HG02870 (cell line): ENCODE data around the gene WRAP73.

Experiments
- ATAC-seq: cut with Tn5 transposase; IDR thresholded peaks from one replicate; pipeline ENCODE4 v1.9.1; 2021; ENCODE audit warnings: mild to moderate bottlenecking, moderate library complexity; ENCODE audit not compliant: unreplicated experiment

The WRAP73 gene

DNA sequence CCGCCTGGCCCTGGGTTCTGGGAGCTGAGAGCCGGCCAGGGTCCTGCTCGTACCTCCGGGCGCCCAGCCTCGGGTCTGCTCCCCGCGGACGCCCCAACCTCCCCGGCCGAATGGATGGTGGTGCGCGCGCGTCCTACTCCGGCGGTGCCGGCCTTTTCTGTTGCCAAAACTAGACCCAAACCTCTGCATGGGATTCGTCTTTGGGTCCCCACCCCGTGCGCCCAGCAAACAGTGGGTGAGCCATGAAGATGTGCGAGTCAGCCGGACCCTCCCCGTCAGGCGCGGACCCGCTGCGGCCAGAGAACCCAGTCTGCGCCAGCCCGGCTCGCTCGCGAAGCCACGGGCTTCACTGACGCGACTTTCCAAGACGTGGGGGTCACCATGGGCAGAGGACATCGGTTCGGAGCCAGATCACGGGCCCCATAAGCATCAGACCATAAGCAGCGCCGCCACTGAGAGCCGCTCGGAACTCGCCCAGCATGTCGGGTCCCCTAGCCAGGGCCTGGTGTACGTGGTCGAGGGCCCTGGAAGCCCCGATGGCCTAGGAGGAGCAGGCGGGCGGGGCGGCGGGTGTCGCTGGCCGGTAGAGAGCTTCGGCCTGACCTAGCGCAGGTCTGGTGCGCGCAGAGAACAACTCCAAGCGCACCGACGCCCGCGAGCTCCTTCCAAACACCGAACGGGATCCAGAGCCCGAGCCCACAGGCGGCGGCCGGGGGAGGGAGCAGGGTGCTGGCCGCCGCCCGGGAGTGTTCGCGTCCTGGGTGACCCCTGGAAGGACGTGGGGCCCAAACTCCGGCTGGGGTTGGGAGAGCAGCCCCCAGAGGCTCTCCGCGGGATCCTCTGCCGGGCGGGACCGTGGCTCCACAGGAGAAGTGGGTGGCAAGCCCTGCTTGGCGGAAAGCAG, 1.4 kb upstream of the WRAP73 start:
- ATAC-seq, result no peak

DNA sequence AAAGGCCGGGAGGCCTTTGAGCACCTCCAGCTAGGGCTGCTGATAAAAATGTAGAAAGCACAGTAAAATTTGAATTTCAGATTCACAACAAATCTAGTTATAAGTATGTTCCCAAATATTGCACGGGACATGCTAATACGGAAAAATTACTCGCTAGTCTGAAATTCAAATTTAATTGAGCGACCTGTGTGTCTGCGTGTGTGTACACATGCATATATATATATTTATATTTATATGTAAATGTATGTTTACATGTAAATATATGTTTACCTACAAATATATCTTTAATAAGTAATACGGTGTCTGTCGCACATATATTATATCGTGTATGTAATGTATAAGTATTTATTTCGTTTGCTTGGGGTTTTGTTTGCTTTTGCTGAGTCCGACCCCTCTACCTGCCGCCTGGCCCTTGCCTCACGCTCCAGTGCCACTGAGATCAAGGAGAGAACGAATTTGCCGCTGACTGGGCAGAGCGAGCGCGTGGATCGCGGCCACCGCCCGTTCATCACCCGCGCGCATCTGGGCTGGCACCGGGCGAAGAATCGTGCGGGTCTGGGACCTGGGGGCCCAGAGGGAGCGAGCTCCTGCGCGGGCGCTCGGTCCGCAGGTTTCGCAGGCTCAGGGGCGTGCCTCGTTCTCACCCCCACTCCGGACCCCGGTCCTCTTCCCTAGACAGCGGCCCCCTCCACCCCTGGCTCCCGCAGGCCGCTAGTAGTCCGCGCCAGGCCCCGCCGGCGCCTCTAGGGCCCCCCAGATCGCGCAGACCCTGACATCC, 534 bp upstream of the WRAP73 start:
- ATAC-seq, result no peak

GRCh38 chr1:3646596-3646995, 3.3 kb downstream of the WRAP73 start:
- ATAC-seq, result no peak

- ATAC-seq, result no peak
Measured at GRCh38 chr1:3645666-3646355, 4.1 kb downstream of the WRAP73 start.

- ATAC-seq, result no peak
Measured at GRCh38 chr1:3645247-3645646, 4.7 kb downstream of the WRAP73 start.

GRCh38 chr1:3644273-3644672, 5.6 kb downstream of the WRAP73 start:
- ATAC-seq, result no peak

- no peak for ATAC-seq
Measured at GRCh38 chr1:3642919-3643675, 6.8 kb downstream of the WRAP73 start.

- no peak for ATAC-seq
Measured at GRCh38 chr1:3641816-3642215, 8.1 kb downstream of the WRAP73 start.

DNA sequence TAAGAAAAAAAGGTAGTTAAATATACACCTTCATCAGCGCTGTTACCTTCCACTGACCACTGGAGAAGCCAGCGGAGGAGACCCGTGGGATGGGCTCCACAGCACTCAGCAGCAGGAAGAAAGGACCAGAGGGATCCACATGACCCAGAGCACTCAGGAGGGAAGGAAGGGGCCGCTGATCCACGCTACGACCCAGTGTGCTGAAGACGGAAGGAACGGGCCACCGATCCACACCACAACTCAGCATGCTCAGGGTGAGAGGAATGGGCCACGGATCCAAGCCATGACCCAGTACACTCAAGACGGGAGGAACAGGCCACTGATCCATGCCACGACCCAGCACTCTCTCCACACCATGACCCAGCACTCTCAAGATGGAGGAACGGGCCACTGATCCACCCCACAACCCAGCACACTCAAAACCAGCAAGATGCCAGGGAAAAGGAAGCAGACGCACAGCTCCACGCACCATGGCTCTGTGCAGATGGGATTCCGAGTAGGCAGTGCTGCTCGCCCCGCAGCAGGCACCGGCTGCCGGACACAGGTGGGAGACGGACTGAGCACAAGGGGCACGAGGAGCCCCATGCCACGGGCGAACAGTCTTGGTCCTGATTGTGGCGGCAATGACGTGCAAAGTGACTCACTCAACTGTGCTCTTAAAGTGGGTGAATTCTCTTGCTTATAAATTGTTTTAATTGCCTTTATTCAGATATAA, 8.7 kb downstream of the WRAP73 start:
- ATAC-seq, result no peak

DNA sequence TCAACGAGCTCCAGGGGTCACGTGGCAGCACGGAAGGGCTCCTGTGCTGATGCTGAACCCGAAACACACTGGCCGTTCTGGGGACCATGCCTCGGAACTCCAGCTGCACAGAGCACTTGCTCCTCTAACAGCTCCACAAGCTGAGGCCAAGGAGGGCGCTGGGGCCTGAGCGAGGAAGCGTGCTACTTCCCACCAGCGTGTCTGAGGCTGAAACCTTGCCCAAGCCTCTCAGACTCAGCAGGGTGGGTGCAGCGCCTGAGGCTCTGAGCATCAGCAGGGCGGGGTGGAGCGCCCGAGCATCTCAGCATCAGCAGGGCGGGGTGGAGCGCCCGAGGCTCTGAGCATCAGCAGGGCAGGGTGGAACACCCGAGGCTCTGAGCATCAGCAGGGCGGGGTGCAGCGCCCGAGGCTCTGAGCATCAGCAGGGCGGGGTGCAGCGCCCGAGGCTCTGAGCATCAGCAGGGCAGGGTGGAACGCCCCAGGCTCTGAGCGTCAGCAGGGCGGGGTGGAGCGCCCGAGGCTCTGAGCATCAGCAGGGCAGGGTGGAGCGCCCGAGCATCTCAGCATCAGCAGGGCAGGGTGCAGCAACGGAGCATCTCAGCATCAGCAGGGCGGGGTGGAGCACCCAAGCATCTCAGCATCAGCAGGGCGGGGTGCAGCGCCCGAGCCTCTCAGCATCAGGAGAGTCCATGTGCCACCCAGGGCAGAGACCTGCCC, 9.6 kb downstream of the WRAP73 start:
- ATAC-seq, result no peak

DNA sequence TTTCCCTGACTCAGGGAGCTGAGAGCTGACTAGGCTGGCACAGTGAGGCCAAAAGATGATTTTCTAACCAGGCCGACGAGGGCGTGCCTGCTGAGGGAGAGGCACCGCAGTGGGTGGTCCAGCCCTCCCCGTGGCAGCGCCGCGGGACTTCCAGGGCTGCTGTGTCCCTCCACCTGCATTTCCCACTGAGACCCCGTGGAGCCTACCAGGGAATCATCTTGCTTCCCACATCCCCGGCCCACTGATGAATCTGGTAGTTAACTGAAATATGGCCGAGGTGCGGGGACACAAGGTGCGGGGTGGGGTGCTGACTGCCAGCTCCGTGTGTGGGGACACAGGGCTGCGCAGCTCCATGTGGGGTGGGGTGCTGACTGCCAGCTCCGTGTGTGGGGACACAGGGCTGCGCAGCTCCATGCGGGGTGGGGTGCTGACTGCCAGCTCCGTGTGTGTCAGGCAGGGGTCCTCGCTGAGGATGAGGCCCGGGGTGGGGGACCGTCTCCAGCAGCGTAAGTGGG, 10.4 kb downstream of the WRAP73 start:
- ATAC-seq, result no peak

DNA sequence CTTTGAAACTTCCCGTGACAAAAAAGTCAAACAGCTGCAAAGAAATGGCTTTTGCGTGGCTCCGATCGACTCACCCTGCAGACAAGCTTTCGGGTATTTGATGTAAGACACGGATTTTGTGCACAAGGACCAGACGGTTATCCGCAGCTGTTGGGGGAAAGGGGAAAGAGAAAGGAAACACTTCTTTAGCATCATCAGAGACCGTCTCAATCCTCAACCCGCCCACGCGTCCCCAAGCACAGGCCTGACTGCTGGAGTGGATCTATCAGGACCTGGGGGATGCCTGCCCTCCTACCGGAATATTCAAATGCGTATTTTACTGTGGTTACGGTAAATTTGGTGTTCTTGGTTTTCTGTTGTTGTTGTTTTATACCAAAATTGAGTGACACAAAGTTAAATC, 11.2 kb downstream of the WRAP73 start:
- no peak for ATAC-seq

DNA sequence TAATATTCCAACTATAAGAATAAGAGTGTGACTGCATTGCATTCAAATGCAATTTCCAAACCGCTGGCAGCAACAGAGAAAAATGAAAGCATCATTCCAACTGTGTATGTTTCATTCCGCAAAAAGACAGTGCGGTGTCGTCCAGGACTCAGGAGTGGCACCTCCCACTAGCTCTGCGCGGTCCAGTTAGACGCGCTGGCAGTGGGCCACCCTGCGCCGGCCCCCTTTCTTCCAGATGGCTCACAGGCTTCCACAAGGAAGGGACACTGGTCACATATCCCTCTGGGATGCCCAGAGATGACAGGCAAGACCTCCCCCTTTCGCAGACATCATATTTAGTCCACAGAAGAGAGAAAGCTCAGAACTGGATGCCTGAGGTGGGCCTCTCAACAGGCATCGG, 11.9 kb downstream of the WRAP73 start:
- ATAC-seq, result no peak

DNA sequence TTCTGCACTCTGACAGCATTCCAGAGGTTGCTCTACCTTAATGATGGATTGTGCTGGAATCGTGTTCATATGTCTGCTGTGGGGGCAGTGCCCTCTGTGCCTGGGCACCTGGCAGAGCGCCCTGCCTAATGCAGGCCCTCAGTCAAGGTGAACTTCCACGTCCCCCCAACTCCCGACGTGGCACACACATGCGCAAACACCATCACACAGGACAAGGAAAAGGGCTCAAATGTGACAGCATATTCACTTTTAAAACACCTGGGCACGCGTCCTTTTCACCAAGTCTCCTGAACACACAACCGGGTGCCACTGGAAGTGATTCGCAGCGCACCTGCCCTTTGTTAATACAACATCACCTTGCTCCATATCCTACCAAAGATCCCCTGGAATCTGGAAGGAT, 13.4 kb downstream of the WRAP73 start:
- ATAC-seq, result no peak

DNA sequence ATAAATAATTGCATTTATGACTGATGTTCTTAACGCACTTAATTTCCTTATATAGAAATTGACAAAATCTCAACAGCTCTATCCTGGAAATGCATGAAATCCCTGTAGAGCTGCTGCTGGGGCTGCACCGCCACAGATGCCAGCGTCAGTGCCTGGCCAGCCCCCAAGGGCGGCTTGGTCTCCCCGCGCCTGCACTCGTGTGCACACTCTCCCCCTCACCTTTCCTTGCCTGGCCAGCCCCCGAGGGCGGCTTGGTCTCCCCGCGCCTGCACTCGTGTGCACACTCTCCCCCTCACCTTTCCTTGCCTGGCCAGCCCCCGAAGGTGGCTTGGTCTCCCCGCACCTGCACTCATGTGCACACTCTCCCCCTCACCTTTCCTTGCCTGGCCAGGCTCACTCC, 13.8 kb downstream of the WRAP73 start:
- no peak for ATAC-seq

DNA sequence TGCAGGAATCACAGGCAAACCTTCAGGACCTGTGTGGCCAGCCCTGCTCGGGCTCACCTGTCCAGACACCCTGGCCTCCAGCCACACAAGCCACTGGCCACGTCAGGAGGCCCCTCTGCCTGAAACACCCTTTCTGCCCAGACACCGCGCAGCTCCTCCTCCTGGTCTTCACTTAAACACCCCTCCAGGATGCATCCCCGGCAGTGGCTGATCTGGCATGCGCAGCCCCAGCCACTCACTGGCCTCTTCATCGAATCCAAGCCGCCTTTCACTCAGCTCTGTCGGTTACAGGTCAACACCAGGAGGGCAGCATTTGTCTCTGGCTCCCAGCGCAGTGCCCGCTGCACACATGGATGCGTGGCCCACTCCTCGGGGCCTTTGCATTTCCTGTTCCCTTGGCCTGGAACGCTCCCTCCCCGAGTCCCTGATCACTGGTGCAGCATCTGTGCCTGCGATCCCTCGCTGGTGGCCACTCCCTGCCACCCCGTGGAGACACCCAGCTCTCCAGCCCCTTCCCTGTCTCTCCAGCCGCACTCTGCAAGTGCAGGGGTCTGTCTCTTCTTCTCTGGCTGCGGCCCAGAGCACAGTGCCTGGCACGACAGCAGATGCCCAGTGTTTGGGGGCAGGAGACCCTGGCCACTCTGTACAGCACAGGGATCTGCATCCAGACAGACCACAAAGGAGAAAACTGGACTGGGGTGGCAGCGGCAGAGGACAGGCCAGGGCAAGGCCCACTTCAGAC, 15.7 kb downstream of the WRAP73 start:
- ATAC-seq, result no peak

DNA sequence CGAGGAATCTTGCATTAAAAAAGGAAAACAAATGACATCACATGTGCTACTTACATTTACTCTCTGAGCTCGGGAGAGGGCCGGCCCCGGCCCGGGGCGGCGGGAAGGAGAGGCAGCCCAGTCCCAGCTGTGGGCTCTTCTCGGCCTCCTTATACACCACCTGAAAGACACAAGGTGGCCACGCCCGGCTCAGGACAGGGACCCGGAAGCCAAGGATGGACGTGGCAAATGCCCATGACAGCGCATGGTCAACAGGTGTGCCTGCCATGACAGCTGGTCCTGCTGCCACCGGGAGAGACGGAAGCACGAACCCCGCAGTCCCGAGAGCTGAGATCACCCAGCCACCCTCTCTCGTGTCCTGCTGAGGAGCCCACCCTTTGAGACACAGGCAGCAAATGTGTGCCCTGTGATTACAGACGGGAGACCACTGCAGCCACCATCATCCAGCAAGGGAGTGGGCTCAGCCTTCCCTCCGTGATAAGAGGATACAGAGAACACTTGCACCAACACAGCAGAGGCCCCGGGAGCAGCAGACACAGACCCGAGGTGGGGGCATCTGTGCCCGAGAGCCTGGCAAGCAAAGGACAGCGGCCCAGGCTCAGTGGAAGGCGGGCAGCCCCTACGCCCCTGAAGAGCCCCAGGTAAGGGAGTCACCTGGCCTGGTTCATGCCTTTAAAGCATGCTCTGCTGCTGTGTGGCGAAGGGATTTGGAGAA, 16.4 kb downstream of the WRAP73 start:
- ATAC-seq, result no peak

GRCh38 chr1:3632716-3633343, 17.1 kb downstream of the WRAP73 start:
- no peak for ATAC-seq
